Central memory CD8-positive, alpha-beta T cell (primary cell): ENCODE results near the gene KATNB1.

Experiments
- ATAC-seq: fragments of 150-1000 bp; cut with Tn5 transposase; replicated peaks from 2 replicates; pipeline ENCODE4 v1.10.0; 2022; ENCODE audit warnings: mild to moderate bottlenecking, moderate FRiP score, moderate number of reproducible peaks; ENCODE audit not compliant: poor library complexity, severe bottlenecking; ENCODE audit errors: extremely low read depth
- DNase-seq, 2 donors: peaks; one replicate each; pipeline ENCODE4 v3.0.0; 2021; ENCODE audit warnings: low spot score in 2 of 2
- H3K27ac Mint-ChIP-seq: one replicate; pipeline ENCODE4 v1.8.0; 2022; ENCODE audit warnings: low read depth, mild to moderate bottlenecking, moderate library complexity, mixed read lengths
- H3K27me3 Mint-ChIP-seq: one replicate; pipeline ENCODE4 v1.8.0; 2022; ENCODE audit warnings: mixed read lengths
- H3K36me3 Mint-ChIP-seq: one replicate; pipeline ENCODE4 v1.8.0; 2022; ENCODE audit warnings: mild to moderate bottlenecking, moderate library complexity, mixed read lengths; ENCODE audit not compliant: insufficient read depth
- H3K4me1 Mint-ChIP-seq: one replicate; pipeline ENCODE4 v1.8.0; 2022; ENCODE audit warnings: mixed read lengths
- H3K4me3 Mint-ChIP-seq: one replicate; pipeline ENCODE4 v1.8.0; 2022; ENCODE audit warnings: mild to moderate bottlenecking, moderate library complexity, mixed read lengths
- H3K9me3 Mint-ChIP-seq: one replicate; pipeline ENCODE4 v1.8.0; 2022; ENCODE audit warnings: mixed read lengths

Gene KATNB1

DNA sequence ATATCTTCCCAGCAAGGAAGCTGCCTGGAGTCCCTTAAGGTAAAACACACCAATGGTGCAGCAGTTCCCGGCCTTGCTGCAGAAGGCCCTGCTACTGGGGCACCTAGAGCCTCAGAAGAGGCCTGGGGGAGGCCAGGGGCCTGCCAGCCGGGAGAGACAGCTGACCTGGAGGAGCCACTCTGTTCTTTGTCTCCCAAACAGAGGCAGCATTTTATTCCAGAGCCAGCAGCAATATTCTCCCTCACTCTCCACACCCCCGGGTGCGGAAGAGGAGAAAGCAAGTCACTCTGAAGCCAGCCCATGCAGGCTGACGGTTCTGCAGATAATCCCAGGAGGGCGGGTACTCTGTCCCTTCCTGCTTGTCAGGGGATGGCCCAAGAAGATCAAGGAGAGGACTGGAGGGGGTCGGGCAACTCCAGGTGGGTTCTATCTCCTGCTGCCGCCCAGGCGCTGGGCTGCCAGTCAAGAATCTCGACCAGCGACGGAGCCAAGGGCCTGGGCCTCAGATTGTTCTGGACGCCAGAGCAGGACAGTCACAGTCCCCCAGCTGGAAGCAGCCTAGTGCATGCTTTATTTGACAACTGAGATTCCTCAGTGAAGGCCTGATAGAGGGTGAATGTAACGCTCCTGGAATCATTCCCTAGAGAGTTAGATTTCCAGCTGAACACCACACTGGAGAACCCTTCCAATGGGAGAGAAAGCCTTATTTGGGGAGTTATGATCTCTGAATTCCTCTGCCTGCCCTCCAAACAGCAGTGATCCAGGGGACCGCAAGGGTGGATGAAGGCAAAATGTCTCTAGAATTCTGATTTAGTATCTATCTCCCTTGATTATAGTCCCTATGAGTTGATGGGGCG lies 67.8 kb downstream of the KATNB1 start:
- H3K36me3 Mint-ChIP-seq = peaks cover 11% of the 10 kb centered on the region
- H3K4me1 Mint-ChIP-seq = peaks cover 43% of the 10 kb centered on the region
- H3K27me3 Mint-ChIP-seq = no peaks in the 10 kb centered on the region
- H3K27ac Mint-ChIP-seq = peak overlapping the region; percentile 93
- DNase-seq (no peak), ATAC-seq (no peak)
- H3K9me3 Mint-ChIP-seq = no peaks in the 10 kb centered on the region
- H3K4me3 Mint-ChIP-seq = peak overlapping the region; percentile 87

DNA sequence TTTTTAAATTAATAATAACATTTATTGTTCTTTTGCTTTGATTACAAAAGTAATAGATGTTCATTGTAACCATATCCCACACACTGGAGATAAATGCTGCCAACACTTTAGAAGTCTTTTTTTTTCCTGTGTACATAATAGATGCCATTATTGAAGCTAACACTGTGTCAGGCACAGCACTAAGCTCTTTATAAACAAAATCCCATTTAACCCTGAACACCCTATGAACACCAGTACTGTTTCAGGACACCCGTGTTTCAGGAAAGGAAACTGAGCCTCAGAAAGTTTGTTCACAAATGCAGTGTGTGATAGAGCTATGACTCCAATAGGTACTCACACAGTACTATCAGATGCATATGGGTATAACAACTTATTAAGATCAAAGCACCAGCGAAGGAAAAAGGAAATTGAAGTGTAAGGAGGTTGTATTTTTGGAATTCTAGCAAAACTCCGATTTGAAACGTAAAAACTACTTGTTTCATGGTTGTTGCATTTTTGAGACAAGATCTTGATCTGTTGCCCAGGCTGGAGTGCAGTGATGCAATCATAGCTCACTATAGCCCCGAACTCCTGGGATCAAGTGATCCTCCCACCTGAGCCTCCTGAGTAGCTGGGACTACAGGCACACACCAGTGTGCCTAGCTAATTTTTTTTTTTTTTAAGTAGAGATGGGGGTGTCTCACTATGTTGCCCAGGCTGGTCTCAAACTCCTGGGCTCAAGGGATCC lies 68.7 kb downstream of the KATNB1 start:
- Mint-ChIP-seq H3K4me1 (peaks cover 42% of the 10 kb centered on the region), H3K36me3 (peaks cover 9% of the 10 kb centered on the region), H3K4me3 (no peak overlapping the region), H3K27me3 (no peaks in the 10 kb centered on the region), H3K27ac (no peak overlapping the region), H3K9me3 (no peaks in the 10 kb centered on the region)
- ATAC-seq = no peak
- no peak for DNase-seq

DNA sequence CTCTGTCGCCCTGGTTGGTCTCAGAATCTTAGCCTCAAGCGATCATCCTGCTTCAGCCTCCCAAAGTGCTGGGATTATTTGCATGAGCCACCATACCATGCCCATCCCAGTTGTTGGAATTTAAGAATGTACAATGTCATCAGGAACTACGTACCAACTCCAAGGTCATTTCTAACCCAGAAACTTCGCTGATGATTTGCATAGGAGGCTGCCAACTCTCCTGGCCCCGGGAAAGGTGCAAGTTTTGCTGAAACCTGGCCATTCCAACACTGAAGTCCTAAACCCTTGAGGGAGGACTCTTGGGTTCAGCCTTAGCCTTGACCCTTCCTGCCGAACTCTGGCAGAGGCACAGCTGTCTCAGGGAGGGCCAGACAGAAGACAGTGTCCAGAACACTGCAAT lies 69.6 kb downstream of the KATNB1 start:
- Mint-ChIP-seq H3K9me3 (no peaks in the 10 kb centered on the region), H3K4me1 (peaks cover 42% of the 10 kb centered on the region), H3K36me3 (peaks cover 9% of the 10 kb centered on the region), H3K27ac (no peak overlapping the region), H3K27me3 (no peaks in the 10 kb centered on the region), H3K4me3 (no peak overlapping the region)
- ATAC-seq = no peak
- DNase-seq = no peak
